H1 (cell line): ENCODE measurements around the gene PSKH1. TPM values are rescaled to one million over a fixed set of nuclear protein-coding genes. Genes with fewer than 3 reads are reported as not detected.

Experiments
- CTCF ChIA-PET: fragments of 300-600 bp; sonication (Branson Sonifier 250); formaldehyde crosslinking; loops from one replicate; lab custom pipeline; 2021; ENCODE audit not compliant: partially characterized antibody; lab: Charles Lee
- POLR2A ChIA-PET: fragments of 300-600 bp; sonication (Branson Sonifier 250); formaldehyde crosslinking; loops from one replicate; lab custom pipeline; 2021; ENCODE audit warnings: inconsistent platforms; ENCODE audit not compliant: partially characterized antibody; lab: Charles Lee
- DNase-seq, 2 experiments: peaks; one replicate each; pipeline versions ENCODE4 v3.0.0 to v3.0.0-alpha.2; 2010 to 2022; ENCODE audit warnings: low spot score in 2 of 2, low read depth in 1 of 2, mixed read lengths in 1 of 2
- FAIRE-seq: peaks from 2 replicates; lab custom pipeline; 2011; peaks lifted over from hg19 to GRCh38; lab: Jason Lieb, UNC
- H2AFZ ChIP-seq: 2 replicates; pipeline ENCODE4 v1.8.1; 2012; ENCODE audit warnings: low read length, inconsistent platforms
- H2AK5ac ChIP-seq: 2 replicates; pipeline ENCODE4 v1.6.1; 2013; ENCODE audit warnings: low read depth, low read length
- H2BK120ac ChIP-seq: replicated peaks from 2 replicates; pipeline ENCODE3; 2013; ENCODE audit warnings: low read depth, low read length, inconsistent platforms
- H2BK12ac ChIP-seq: 2 replicates; pipeline ENCODE4 v1.6.1; 2013; ENCODE audit warnings: low read depth, low read length
- H2BK15ac ChIP-seq: 2 replicates; pipeline ENCODE4 v1.6.1; 2013; ENCODE audit warnings: low read length
- H2BK20ac ChIP-seq: 2 replicates; pipeline ENCODE4 v1.6.1; 2013; ENCODE audit warnings: low read length
- H2BK5ac ChIP-seq: 2 replicates; pipeline ENCODE4 v1.6.1; 2013; ENCODE audit warnings: low read depth, low read length
- H3K14ac ChIP-seq: 2 replicates; pipeline ENCODE4 v1.6.1; 2013; ENCODE audit warnings: inconsistent platforms; ENCODE audit not compliant: insufficient read length
- H3K18ac ChIP-seq: 2 replicates; pipeline ENCODE4 v1.6.1; 2013; ENCODE audit warnings: low read length; ENCODE audit errors: extremely low read depth
- H3K23ac ChIP-seq: 2 replicates; pipeline ENCODE4 v1.6.1; 2013; ENCODE audit warnings: inconsistent platforms; ENCODE audit not compliant: insufficient read length
- H3K23me2 ChIP-seq: 2 replicates; pipeline ENCODE4 v1.6.1; 2013; ENCODE audit warnings: low read depth, low read length
- H3K27ac ChIP-seq: 2 replicates; pipeline ENCODE4 v1.6.1; 2011; ENCODE audit warnings: low read depth, low read length, inconsistent platforms
- H3K27me3 ChIP-seq, 4 experiments: replicated peaks in 1 of 4; 1 replicate in 1 of 4; 2 replicates in 3 of 4; pipeline versions ENCODE4 v1.6.1 to v1.8.1; 2011 to 2013; ENCODE audit warnings: low read length in 3 of 4, mild to moderate bottlenecking in 3 of 4, inconsistent platforms in 2 of 4, mixed read lengths in 2 of 4, moderate library complexity in 1 of 4; ENCODE audit not compliant: control insufficient read depth in 3 of 4, insufficient read depth in 3 of 4; ENCODE audit errors: extremely low read depth in 1 of 4
- H3K36me3 ChIP-seq, 4 experiments: 2 replicates each; pipeline versions ENCODE4 v1.6.1 to v1.8.1; 2011 to 2013; ENCODE audit warnings: mild to moderate bottlenecking in 4 of 4, low read length in 3 of 4, moderate library complexity in 2 of 4, control low read depth in 1 of 4, inconsistent platforms in 1 of 4; ENCODE audit not compliant: insufficient read depth in 4 of 4, control insufficient read depth in 2 of 4
- H3K4ac ChIP-seq: replicated peaks from 2 replicates; pipeline ENCODE3; 2013; ENCODE audit warnings: low read length, low read depth, mixed read lengths, inconsistent platforms; ENCODE audit not compliant: insufficient read length
- H3K4me1 ChIP-seq, 4 experiments: replicated peaks in 1 of 4; 1 replicate in 1 of 4; 2 replicates in 3 of 4; pipeline versions ENCODE4 v1.6.1 to v1.8.1; 2011 to 2013; ENCODE audit warnings: low read length in 3 of 4, inconsistent platforms in 2 of 4, mixed read lengths in 1 of 4; ENCODE audit not compliant: insufficient read depth in 4 of 4, control insufficient read depth in 3 of 4
- H3K4me2 ChIP-seq, 2 experiments: 2 replicates each; pipeline versions ENCODE4 v1.6.1 to v1.8.1; 2011 to 2013; ENCODE audit warnings: low read depth in 2 of 2, low read length in 2 of 2, control low read depth in 1 of 2, inconsistent platforms in 1 of 2, mild to moderate bottlenecking in 1 of 2; ENCODE audit not compliant: insufficient read depth in 1 of 2
- H3K4me3 ChIP-seq, 4 experiments: fragments of 200-600, 300-600 bp in 1 of 4; sonication (generic), shearing (Covaris generic), sonication (Bioruptor Twin) in 1 of 4; 2 replicates each; pipeline versions ENCODE4 v1.5.1 to v1.8.1; 2011 to 2016; ENCODE audit warnings: low read length in 4 of 4, low read depth in 3 of 4, control low read depth in 2 of 4, inconsistent platforms in 2 of 4, mild to moderate bottlenecking in 2 of 4, mixed read lengths in 1 of 4, moderate library complexity in 1 of 4; ENCODE audit not compliant: insufficient read depth in 2 of 4; ENCODE audit errors: extremely low read depth in 1 of 4
- H3K56ac ChIP-seq: replicated peaks from 2 replicates; pipeline ENCODE3; 2013; ENCODE audit warnings: low read depth, mild to moderate bottlenecking, mixed read lengths, low read length, inconsistent platforms; ENCODE audit not compliant: insufficient read length
- H3K79me1 ChIP-seq: 2 replicates; pipeline ENCODE4 v1.6.1; 2013; ENCODE audit warnings: low read depth, low read length, control low read depth
- H3K79me2 ChIP-seq, 2 experiments: 2 replicates each; pipeline versions ENCODE4 v1.6.1 to v1.8.1; 2012 to 2013; ENCODE audit warnings: low read length in 2 of 2, mild to moderate bottlenecking in 2 of 2, inconsistent platforms in 1 of 2; ENCODE audit not compliant: insufficient read depth in 2 of 2, control insufficient read depth in 1 of 2
- H3K9ac ChIP-seq, 4 experiments: replicated peaks in 1 of 4; 1 replicate in 1 of 4; 2 replicates in 3 of 4; pipeline versions ENCODE4 v1.6.1 to v1.8.1; 2011 to 2013; ENCODE audit warnings: low read depth in 3 of 4, low read length in 3 of 4, control low read depth in 2 of 4, mild to moderate bottlenecking in 2 of 4, moderate library complexity in 2 of 4, inconsistent platforms in 1 of 4; ENCODE audit errors: extremely low read depth in 1 of 4
- H3K9me3 ChIP-seq, 2 experiments: 2 replicates each; pipeline versions ENCODE4 v1.6.1 to v1.8.1; 2012 to 2013; ENCODE audit warnings: mild to moderate bottlenecking in 2 of 2, moderate library complexity in 2 of 2, control low read depth in 1 of 2, inconsistent platforms in 1 of 2, low read depth in 1 of 2, low read length in 1 of 2, mixed read lengths in 1 of 2; ENCODE audit not compliant: insufficient read depth in 2 of 2
- H4K20me1 ChIP-seq, 2 experiments: replicated peaks in 1 of 2; 2 replicates each; pipeline versions ENCODE3 to v1.8.1; 2011 to 2013; ENCODE audit warnings: inconsistent platforms in 2 of 2, low read length in 2 of 2, mild to moderate bottlenecking in 1 of 2; ENCODE audit not compliant: insufficient read depth in 2 of 2, control insufficient read depth in 1 of 2
- H4K5ac ChIP-seq: 2 replicates; pipeline ENCODE4 v1.6.1; 2013; ENCODE audit warnings: low read length, low read depth, mixed read lengths, inconsistent platforms; ENCODE audit not compliant: insufficient read length
- H4K8ac ChIP-seq: 2 replicates; pipeline ENCODE4 v1.8.0; 2013; ENCODE audit warnings: mild to moderate bottlenecking, moderate library complexity, low read length, inconsistent platforms; ENCODE audit not compliant: insufficient read depth; ENCODE audit errors: extremely low read depth
- H4K91ac ChIP-seq: replicated peaks from 2 replicates; pipeline ENCODE3; 2013; ENCODE audit warnings: low read length, mixed read lengths, inconsistent platforms; ENCODE audit not compliant: insufficient read length
- ATF2 ChIP-seq: IDR thresholded peaks from 2 replicates; pipeline ENCODE4 v1.6.1; 2012; ENCODE audit warnings: low read length, inconsistent platforms
- BCL11A ChIP-seq, 2 experiments: IDR thresholded peaks; one replicate each; pipeline ENCODE4 v1.6.1; 2011; ENCODE audit warnings: low read depth in 2 of 2, low read length in 2 of 2, mild to moderate bottlenecking in 2 of 2
- EGR1 ChIP-seq: IDR thresholded peaks from 2 replicates; pipeline ENCODE4 v1.6.1; 2011; ENCODE audit warnings: low read depth, low read length, borderline replicate concordance
- SP1 ChIP-seq: IDR thresholded peaks from 2 replicates; pipeline ENCODE4 v1.6.1; 2011; ENCODE audit warnings: low read depth, low read length
- SP2 ChIP-seq: IDR thresholded peaks from 2 replicates; pipeline ENCODE4 v1.6.1; 2012; ENCODE audit warnings: mild to moderate bottlenecking, low read length, inconsistent platforms
- SP4 ChIP-seq: IDR thresholded peaks from 2 replicates; pipeline ENCODE4 v1.6.1; 2012; ENCODE audit warnings: low read length, inconsistent platforms
- YY1 ChIP-seq: IDR thresholded peaks from 2 replicates; pipeline ENCODE4 v1.6.1; 2011; ENCODE audit warnings: low read depth, mild to moderate bottlenecking, low read length
- WGBS, 2 experiments: shearing (Covaris generic) in 1 of 2; methylation state at CpG; one replicate each; pipeline versions ENCODE4 v1.1.6 to v1.1.7; 2013 to 2015; ENCODE audit warnings: low lambda C conversion rate in 2 of 2, mixed read lengths in 2 of 2, inconsistent platforms in 1 of 2, low coverage in 1 of 2, missing lambda C conversion rate in 1 of 2; ENCODE audit not compliant: insufficient replicate concordance in 2 of 2, insufficient coverage in 1 of 2, insufficient read length in 1 of 2; ENCODE audit errors: extremely low coverage in 1 of 2, missing lambda C conversion rate in 1 of 2; 5-methylcytosine and 5-hydroxymethylcytosine counted together
- polyA plus RNA-seq, 7 experiments: library from polyadenylated mRNA; depleted of rRNA in 3 of 7; stranded (reverse) in 5 of 7; unstranded in 2 of 7; fragments of >200 nt in 5 of 7; fragments of 200-250 nt in 2 of 7; gene quantifications; 1 replicate in 5 of 7; 2 replicates in 1 of 7; 4 replicates in 1 of 7; pipeline versions ENCODE4 v1.2.1 to v1.2.3, GENCODE V29; 2011 to 2013; ENCODE audit warnings: missing spikeins in 2 of 7, mixed read lengths in 2 of 7
- total RNA-seq: library from RNA; stranded (reverse); fragmentation: NEBNext Ultra II Directional; extraction: Animal tissue kit (Norgen Biotek cat#: 25700); gene quantifications from 2 replicates; pipeline ENCODE4 v1.2.1, GENCODE V29; 2021

Gene PSKH1
- total and polyA plus RNA-seq, 2 of the 8 experiments (the other 6 are each of a cell fraction or from before 2014, with no cell fraction given) = 24.8 to 51.0 TPM

- Histone ChIP-seq H3K14ac (no peak overlapping the region), H3K4me2 (no peak overlapping the region), H2BK12ac (no peak overlapping the region), H3K79me2 (peaks cover 0 to 4% of the 10 kb centered on the region in 2 experiments; a peak in 2 of 4 replicates), H2BK5ac (no peak overlapping the region; the same call in 1 of the 2 replicates), H2AFZ (no peak overlapping the region), H4K5ac (no peak overlapping the region), H3K36me3 (no peaks in the 10 kb centered on the region), H3K27me3 (no peaks in the 10 kb centered on the region), H3K9ac (no peak overlapping the region), H2BK120ac (no peak overlapping the region), H3K27ac (no peak overlapping the region), H4K91ac (peak overlapping the region; percentile 54), H3K23me2 (peaks cover 7% of the 10 kb centered on the region; the same call in 1 of the 2 replicates), H2AK5ac (no peak overlapping the region), H3K9me3 (no peaks in the 10 kb centered on the region), H2BK15ac (no peak overlapping the region), H3K4ac (no peak overlapping the region), H3K79me1 (peaks cover 12% of the 10 kb centered on the region; the same call in 1 of the 2 replicates), H3K4me3 (no peak overlapping the region), H4K8ac (no peak overlapping the region), H3K4me1 (peaks cover 6 to 14% (median 11%) of the 10 kb centered on the region in 4 experiments), H4K20me1 (peaks cover 0 to 9% of the 10 kb centered on the region in 2 experiments), H3K23ac (no peak overlapping the region), H2BK20ac (no peak overlapping the region), H3K56ac (no peak overlapping the region), H3K18ac (no peak overlapping the region; the same call in 1 of the 2 replicates)
- no peak for TF ChIP-seq EGR1
- no peak for TF ChIP-seq SP2
- no peak for TF ChIP-seq SP4
- TF ChIP-seq YY1 = no peak
- no peak for TF ChIP-seq SP1
- TF ChIP-seq BCL11A (IDR thresholded peaks at IDR 0.05; ENCODE audit: low read depth in 2 of 2, low read length in 2 of 2) = no peak
- TF ChIP-seq ATF2 = no peak
- DNase-seq (no peak), FAIRE-seq (no peak)
- ChIA-PET CTCF (interaction anchor here (0.7 to 5.2 kb wide), 5 partner anchors 11 to 94 kb away, joined by 3 to 27 read pairs (median 3); partner anchors contain the start of gene DPEP3), POLR2A (no interaction called here)
- WGBS, 2 experiments = 92% methylated on average over 9 of the region's 9 CpGs; no CpG with 5 or more reads in 1 of the 2 experiments
Observed at GRCh38 chr16:67971111-67971510, 78.1 kb downstream of the PSKH1 start.
